Adrenal gland (tissue), 12 donors: ENCODE data around the gene AIFM2. TPM values are rescaled to one million over a fixed set of nuclear protein-coding genes. Genes with fewer than 3 reads are reported as not detected.

ENCODE experiments used
- DNase-seq, 7 donors: peaks; one replicate each; pipeline ENCODE4 v3.0.0-alpha.2; 2019 to 2020
- H3K27ac ChIP-seq, 5 donors: fragments of 200-600 bp; sonication (generic) in 4 of 5; 1 replicate in 3 of 5; 2 replicates in 2 of 5; pipeline versions ENCODE4 v1.5.1 to v1.8.0; 2016 to 2020; ENCODE audit warnings: mild to moderate bottlenecking in 1 of 5
- H3K27me3 ChIP-seq: fragments of 200-600 bp; 2 replicates; pipeline ENCODE4 v1.8.0; 2021
- H3K36me3 ChIP-seq, 2 donors: fragments of 200-600 bp; replicated peaks in 1 of 2; 1 replicate in 1 of 2; 2 replicates in 1 of 2; pipeline versions ENCODE4 v1.5.1 to v1.8.0; 2018 to 2022
- H3K4me1 ChIP-seq, 2 donors: fragments of 200-600 bp; replicated peaks in 1 of 2; 1 replicate in 1 of 2; 2 replicates in 1 of 2; pipeline versions ENCODE4 v1.5.1 to v1.8.0; 2018 to 2021
- H3K4me3 ChIP-seq, 4 donors: fragments of 200-600 bp; sonication (generic) in 3 of 4; one replicate each; pipeline ENCODE4 v1.5.1; 2016 to 2018
- H3K9me3 ChIP-seq, 3 donors: fragments of 200-600 bp; sonication (generic) in 1 of 3; replicated peaks in 1 of 3; 1 replicate in 2 of 3; 2 replicates in 1 of 3; pipeline versions ENCODE4 v1.5.1 to v1.8.0; 2016 to 2021
- CTCF ChIP-seq, 6 experiments: fragments of 450-650 bp in 4 of 6; fragments of 200-600 bp in 2 of 6; sonication (generic) in 1 of 6; IDR thresholded peaks; 1 replicate in 5 of 6; 2 replicates in 1 of 6; pipeline versions ENCODE4 v1.5.1 to v1.8.0; 2016 to 2021; ENCODE audit warnings: antibody characterized with exemption in 6 of 6, mild to moderate bottlenecking in 2 of 6, moderate library complexity in 1 of 6
- POLR2A ChIP-seq, 2 donors: fragments of 450-650 bp; IDR thresholded peaks; one replicate each; pipeline ENCODE4 v1.6.1; 2017; ENCODE audit warnings: antibody characterized with exemption in 2 of 2, mild to moderate bottlenecking in 2 of 2, moderate library complexity in 1 of 2
- WGBS, 4 donors: extraction: QIAGEN DNeasy Blood & Tissue Kit in 2 of 4; methylation state at CpG; one replicate each; pipeline versions ENCODE4 v1.1.5 to v1.1.7; 2013 to 2017; 5-methylcytosine and 5-hydroxymethylcytosine counted together
- intact Hi-C, 2 donors: fragments of 100-400 bp; cut with DNase I; formaldehyde crosslinking; loops; one replicate each; pipeline versions ENCODE4 v1.14.1 to v1.15.0; 2022 to 2023
- polyA plus RNA-seq, 3 donors: library from polyadenylated mRNA; stranded (reverse); fragments of 200-250 nt in 2 of 3; fragments of 350-450 nt in 1 of 3; fragmentation: Illumina TruSeq in 1 of 3; extraction: RNeasy Lipid Tissue Mini Kit (QIAGEN cat#74804) in 1 of 3; gene quantifications; one replicate each; pipeline ENCODE4 v1.2.3, GENCODE V29; 2013 to 2014
- total RNA-seq, 9 donors: library from RNA; depleted of rRNA in 4 of 9; stranded (reverse); fragments of >200 nt in 4 of 9; fragments of 120-200 nt in 1 of 9; fragmentation: NEBNext Ultra II Directional in 1 of 9; extraction: Animal tissue kit (Norgen Biotek cat#: 25700) in 1 of 9; gene quantifications; one replicate each; pipeline versions ENCODE4 v1.1.0 to v1.2.4, GENCODE V29; 2013 to 2023
- donor health status: healthy with polysubstance abuse.
- donor health status: Bipolar disorder and iron deficiency.
- donor health status: DM: yes; HTN: yes; CAD: no.
- donor health status: DM: no; HTN: no; CAD: no.
- donor health status: DM: no; HTN: no; CAD: no.
- donor health status: DM: yes; HTN: yes; CAD: no.

AIFM2 gene
- total and polyA plus RNA-seq, 12 donors: 7.4 to 31.2 (median 12.7) TPM

- Histone ChIP-seq H3K36me3 (peaks cover 0 to 11% of the 10 kb centered on the region in 2 donors), H3K4me1 (peaks cover 10 to 49% of the 10 kb centered on the region in 2 donors), H3K27me3 (no peaks in the 10 kb centered on the region), H3K9me3 (no peaks in the 10 kb centered on the region), H3K4me3 (peak overlapping the region in 2 of 4 donors; percentile 75 to 80), H3K27ac (peak overlapping the region in 1 of 5 donors; percentile 92)
- no peak for DNase-seq
- 25 to 34% (median 31%) methylated on average over 2 of the region's 2 CpGs for WGBS, 4 donors
- TF ChIP-seq POLR2A (IDR thresholded peaks at IDR 0.05) (no peak), CTCF (IDR thresholded peaks at IDR 0.05) (no peak)
- intact Hi-C loops: no loop called here
Measured at GRCh38 chr10:70169011-70169410, 36.4 kb upstream of the AIFM2 start.

- 87 to 92% (median 90%) methylated on average over 7 of the region's 7 CpGs for WGBS, 4 donors
- intact Hi-C loops: no loop called here
- peaks cover 0 to 11% of the 10 kb centered on the region in 2 donors for H3K36me3 ChIP-seq
- H3K9me3 ChIP-seq: no peaks in the 10 kb centered on the region
- TF ChIP-seq POLR2A (IDR thresholded peaks at IDR 0.05): no peak
- no peak for TF ChIP-seq CTCF (IDR thresholded peaks at IDR 0.05)
- no peak overlapping the region for H3K4me3 ChIP-seq
- H3K27ac ChIP-seq: no peak overlapping the region
- DNase-seq: no peak
- no peaks in the 10 kb centered on the region for H3K27me3 ChIP-seq
- peaks cover 22 to 63% of the 10 kb centered on the region in 2 donors for H3K4me1 ChIP-seq
Measured at GRCh38 chr10:70167246-70167645, 34.6 kb upstream of the AIFM2 start.

- no peaks in the 10 kb centered on the region for H3K9me3 ChIP-seq
- H3K27me3 ChIP-seq: no peaks in the 10 kb centered on the region
- H3K4me1 ChIP-seq: peaks cover 27 to 70% of the 10 kb centered on the region in 2 donors
- DNase-seq: no peak
- H3K4me3 ChIP-seq: no peak overlapping the region
- H3K36me3 ChIP-seq: peaks cover 0 to 11% of the 10 kb centered on the region in 2 donors
- no peak overlapping the region for H3K27ac ChIP-seq
- 67 to 72% (median 70%) methylated on average over 3 of the region's 3 CpGs for WGBS, 4 donors
- TF ChIP-seq POLR2A (IDR thresholded peaks at IDR 0.05): no peak
- TF ChIP-seq CTCF (IDR thresholded peaks at IDR 0.05): no peak
- intact Hi-C loops: no loop called here
Measured at GRCh38 chr10:70166394-70166793, 33.8 kb upstream of the AIFM2 start.

GRCh38 chr10:70164163-70164562 is 31.5 kb upstream of the AIFM2 start:
- Histone ChIP-seq H3K36me3 (peaks cover 0 to 31% of the 10 kb centered on the region in 2 donors), H3K27ac (no peak overlapping the region), H3K9me3 (no peaks in the 10 kb centered on the region), H3K4me1 (peaks cover 25 to 72% of the 10 kb centered on the region in 2 donors), H3K4me3 (no peak overlapping the region), H3K27me3 (no peaks in the 10 kb centered on the region)
- DNase-seq: no peak
- intact Hi-C loops: no loop called here
- WGBS, 4 donors: 56 to 66% (median 61%) methylated on average over 3 of the region's 3 CpGs
- TF ChIP-seq POLR2A (IDR thresholded peaks at IDR 0.05): no peak
- no peak for TF ChIP-seq CTCF (IDR thresholded peaks at IDR 0.05)
